ENCODE results near the gene DAPK1.

DAPK1 gene

GRCh38 chr9:87570000-87570908 is 72.6 kb downstream of the DAPK1 start:
- DNase-seq, result no peak

GRCh38 chr9:87572719-87573118 is 75.1 kb downstream of the DAPK1 start:
- DNase-seq, result no peak

- DNase-seq, result no peak
Measured at GRCh38 chr9:87573841-87574342, 76.2 kb downstream of the DAPK1 start.

- DNase-seq, result no peak
Measured at GRCh38 chr9:87577746-87578145, 80.1 kb downstream of the DAPK1 start.

- DNase-seq, result no peak
Measured at GRCh38 chr9:87578625-87579024, 81.0 kb downstream of the DAPK1 start.

DNA sequence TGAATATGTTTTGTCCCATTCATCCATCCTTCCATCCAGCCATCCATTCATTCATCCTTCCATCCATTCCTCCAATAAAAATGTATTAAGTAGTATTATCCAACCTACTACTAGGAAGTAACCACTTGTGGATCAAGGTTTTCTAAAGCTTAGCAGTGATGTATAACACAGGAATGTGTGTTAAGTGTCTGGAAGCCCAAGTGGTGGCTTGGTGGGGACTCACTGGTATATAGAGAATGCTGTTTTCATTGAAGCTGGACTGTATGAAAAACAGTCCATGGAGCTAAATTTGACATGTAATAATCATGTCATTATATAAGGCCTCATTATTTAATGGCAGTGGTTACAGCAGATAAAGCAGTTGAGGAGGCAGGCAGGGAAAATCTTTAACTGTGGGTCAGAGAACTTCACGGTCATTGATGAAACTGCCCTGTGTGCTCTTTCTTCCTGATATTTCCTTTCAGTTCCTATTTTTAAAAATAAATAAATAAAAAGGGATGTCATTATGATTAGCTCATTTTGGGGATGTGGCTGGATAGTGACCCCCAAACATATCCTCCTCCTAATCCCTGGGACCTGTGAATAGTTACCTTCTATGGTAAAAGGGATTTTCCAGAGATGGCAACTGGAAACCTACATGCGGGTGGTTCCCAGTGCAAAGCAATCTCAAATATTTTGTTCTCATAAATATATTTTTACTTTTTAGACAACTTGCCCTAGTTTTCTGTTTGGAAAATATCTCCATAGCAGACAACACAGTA is 82.3 kb downstream of the DAPK1 start:
- no peak for DNase-seq

DNA sequence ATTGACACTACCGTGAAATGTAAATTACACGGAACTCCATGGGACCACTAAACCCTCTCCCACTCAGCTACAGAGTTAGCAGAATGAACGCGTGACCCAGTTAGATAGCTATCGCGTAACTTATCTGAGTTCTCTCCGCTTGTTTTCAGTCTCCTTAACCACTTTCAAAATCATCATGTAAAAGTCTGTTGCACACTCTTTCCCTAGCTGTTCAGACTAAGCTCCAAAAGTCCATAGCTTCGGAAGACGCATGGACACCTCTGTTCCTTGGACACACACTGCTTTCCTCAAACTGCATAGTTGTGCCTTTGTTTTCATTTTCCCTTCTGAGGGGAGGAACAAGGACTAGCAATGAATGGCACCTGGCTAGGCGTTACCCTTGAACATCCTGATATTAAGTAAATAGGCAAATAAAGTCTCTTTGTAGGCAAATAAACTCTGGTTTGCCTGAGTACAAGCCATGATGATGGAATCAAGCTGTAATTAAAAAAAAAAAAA is 83.3 kb downstream of the DAPK1 start:
- no peak for DNase-seq

DNA sequence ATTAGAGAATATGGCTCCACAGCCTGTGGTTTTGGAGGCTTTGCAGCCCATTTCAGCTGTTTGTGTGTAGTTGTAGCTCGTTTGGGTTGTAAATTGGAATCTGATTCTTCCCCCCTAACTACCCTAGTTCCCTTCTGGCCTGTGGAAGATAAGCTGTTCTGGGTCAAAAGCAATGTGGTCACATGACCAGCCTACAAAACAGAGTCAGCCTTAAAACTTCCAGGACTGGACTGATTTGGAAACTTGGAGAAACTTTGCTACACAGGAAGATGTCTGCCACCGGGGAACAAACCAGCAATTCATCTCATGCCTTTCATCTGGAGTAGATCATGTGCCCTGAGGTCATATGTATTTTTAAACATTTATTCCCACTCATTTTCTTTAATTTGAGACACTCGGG is 83.8 kb downstream of the DAPK1 start:
- no peak for DNase-seq

GRCh38 chr9:87581949-87582637 is 84.4 kb downstream of the DAPK1 start:
- DNase-seq, result no peak

DNA sequence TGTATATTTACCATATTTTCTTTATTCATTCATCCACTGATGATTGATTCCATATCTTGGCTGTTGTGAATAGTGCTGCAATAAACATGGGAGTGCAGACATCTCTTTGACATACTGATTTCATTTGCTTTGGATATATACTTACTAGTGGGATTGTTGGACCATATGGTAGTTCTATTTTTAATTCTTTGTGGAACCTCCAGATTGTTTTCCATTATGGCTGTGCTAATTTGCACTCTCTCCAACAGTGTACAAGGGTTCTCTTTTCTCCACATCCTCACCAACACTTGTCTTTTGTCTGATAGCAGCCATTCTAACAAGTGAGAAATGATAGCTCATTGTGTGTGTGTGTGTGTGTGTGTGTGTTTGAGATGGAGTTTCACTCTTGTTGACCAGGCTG is 86.7 kb downstream of the DAPK1 start:
- DNase-seq, result no peak

- no peak for DNase-seq
Measured at GRCh38 chr9:87585123-87585855, 87.6 kb downstream of the DAPK1 start.

DNA sequence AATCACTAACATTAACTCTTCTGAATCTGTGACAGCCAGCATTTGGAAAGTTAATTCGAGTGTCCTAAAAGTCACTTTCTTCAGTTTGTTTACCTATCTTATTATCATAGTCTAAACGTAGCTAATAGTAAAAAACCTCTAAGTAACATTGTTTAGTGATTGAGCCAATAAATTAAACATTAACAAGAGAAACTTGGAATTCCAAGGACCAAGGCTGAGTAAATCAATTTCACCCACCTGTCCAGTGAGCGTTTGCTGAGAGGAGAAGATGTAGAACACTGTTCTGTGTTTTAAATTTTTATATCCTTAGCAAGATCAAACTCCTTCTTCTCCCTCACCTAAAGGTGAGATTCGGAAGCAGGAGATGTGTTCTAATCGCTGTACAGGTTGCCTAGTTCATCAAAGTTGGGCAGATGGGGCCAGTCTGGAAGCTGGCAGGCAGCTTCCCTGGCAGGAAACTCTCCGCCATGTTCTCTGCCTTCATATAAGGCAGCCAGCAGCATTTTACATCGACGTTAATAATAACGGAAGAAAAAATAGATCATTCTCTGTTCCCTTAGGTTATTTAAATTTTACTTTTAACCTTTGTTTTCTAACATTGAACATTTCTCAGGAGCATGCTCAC is 89.2 kb downstream of the DAPK1 start:
- no peak for DNase-seq

GRCh38 chr9:87587356-87587745 is 89.7 kb downstream of the DAPK1 start:
- DNase-seq, result no peak

DNA sequence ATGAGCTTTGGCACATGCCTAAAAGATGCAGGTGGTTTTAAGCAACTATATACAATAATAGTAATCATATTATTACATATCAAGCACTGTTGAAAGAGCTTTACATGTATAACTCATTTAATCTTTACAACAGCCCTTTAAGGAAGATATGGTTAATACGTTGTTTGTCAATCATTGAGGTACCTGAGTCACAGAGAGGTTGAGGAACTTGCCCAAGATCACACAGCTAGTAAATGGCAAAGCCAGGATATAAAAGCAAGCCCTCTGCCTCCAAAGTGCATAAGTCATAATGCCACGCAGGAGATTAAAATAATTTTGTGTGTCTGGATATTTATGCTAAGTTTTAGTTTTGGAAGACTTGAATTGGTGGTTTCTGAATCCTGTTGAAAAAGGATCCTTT is 90.2 kb downstream of the DAPK1 start:
- no peak for DNase-seq

DNA sequence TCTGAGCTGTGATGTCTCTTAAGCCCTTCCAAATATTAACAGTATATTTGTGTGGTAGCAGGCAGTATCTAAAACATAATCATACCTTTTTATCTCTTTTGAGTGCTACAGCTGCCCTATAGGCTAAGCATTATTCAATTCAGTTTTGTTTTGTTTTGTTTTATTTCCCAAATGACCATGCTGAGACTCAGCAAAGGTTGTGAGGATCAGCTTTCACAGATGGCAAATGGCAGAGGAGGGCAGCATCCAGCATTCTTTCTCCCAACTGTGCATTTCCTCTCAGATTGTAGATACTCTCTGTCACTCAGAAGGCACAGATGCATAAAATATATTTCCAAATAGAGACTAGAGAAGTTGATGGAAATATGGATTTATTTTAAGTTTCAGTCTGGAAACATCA is 90.7 kb downstream of the DAPK1 start:
- DNase-seq, result no peak

GRCh38 chr9:87590996-87591395 is 93.3 kb downstream of the DAPK1 start:
- DNase-seq, result no peak

DNA sequence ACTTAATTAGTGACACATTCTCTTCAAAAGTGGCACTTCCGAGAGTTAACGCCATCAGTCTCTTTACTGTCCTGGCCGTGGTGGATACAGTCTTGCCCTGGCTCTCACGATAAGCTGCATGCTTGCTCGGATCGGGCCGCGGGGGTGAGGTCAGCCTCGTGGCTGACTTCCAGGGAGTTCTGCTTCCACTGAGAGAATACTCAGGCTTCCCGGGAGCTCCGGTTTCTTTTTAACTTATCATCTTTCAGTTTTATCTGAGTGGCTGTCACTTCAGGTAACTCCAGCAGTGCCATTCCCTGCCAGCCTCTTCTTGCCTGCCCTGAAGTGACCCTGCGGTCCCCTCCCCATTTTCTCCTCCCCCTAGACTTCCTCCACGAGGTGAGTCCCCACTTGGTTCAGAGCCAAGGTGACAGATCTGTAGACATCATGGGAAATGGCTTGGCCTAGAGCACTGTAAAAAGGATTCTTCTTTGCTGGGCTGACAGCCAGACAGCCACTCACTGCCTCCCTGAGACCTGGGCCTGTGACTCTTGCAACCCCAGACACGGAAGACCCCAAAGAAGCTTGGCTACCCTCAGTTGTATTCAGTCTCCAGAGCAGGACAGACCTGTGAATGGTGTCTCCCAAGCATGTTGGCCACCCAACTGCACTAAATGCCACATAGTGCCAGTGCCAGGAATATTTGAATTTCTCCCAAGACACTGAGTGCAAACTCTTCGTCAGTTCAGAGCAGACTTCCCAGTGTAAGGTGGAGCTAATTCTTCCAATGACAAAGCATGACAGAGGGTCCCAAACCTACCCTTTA is 95.1 kb downstream of the DAPK1 start:
- DNase-seq, result no peak

DNA sequence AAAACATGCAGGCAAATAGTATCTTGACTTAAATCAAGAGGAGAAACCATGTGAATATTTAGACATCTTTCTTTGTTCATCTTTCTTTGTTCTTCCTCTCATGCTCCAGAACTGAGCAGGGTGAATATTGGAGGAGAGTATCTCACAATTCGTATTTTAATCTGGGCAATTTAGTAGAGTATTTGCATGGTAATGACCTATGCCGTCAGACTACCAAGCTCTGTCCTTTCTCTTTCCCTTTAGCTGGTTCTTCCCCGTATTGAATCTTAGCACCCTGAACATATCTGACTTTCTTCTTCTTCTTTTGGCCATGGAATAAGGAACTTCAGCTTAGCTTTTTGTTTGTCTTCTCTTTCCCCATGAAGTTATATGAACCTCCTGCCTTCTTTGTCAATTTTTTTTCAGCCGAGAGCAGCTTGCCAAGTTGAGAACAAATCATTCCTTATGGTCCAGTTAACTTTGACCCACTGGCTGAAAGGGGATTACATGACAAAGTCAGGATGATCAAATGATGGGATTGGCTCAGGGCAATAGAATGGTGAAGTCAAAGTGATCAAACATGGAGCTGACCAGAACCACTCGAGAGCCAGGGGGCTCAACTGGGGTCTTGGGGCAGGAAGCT is 95.8 kb downstream of the DAPK1 start:
- no peak for DNase-seq

DNA sequence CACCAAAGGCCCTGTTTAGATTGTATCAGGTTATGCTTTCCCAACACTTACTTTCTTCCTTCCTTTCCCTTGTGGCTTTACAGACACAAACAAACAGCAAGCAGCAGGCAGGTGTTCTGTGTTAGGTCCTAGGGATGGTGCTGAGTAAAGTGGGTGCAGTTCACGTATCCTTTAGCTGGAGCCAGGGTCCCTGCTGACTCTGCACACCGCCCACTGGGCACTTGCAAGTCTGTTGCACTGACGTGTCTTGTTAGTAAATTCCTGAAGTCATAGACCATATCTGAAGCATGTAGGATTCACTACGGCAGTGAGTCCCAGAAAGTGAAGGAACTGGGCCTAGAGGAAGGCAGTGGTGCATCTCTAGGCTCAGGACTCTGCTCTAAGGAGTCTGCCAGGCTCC is 96.5 kb downstream of the DAPK1 start:
- no peak for DNase-seq

DNA sequence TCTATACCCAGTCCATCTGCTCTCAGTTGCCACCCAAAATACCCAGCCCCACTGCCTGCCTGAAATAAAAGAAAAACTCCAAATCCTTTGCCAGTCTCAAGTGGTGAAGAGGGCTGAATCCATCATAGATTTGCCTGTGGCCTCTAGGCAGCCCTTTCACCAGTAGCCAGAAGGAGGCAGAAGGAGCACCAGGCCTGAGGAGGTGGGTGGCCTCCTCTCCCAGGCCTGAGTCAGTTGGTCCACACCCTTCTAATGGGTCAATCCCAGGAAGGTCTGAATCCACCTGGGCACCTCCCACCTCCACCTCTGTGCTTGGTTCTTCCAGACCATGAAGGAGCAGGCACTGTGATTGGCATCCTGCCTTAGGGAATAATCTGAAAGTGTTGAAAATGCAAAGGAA is 97.0 kb downstream of the DAPK1 start:
- no peak for DNase-seq

GRCh38 chr9:87595610-87596009 is 97.9 kb downstream of the DAPK1 start:
- no peak for DNase-seq
